H1 (cell line): ENCODE measurements around the gene TIMM10B. TPM values are rescaled to one million over a fixed set of nuclear protein-coding genes. Genes with fewer than 3 reads are reported as not detected.
A peak's percentile ranks its signal among the peaks of the same experiment; 100 is the strongest.

Source experiments
- CTCF ChIA-PET: fragments of 300-600 bp; sonication (Branson Sonifier 250); formaldehyde crosslinking; loops from one replicate; lab custom pipeline; 2021; ENCODE audit not compliant: partially characterized antibody; lab: Charles Lee
- POLR2A ChIA-PET: fragments of 300-600 bp; sonication (Branson Sonifier 250); formaldehyde crosslinking; loops from one replicate; lab custom pipeline; 2021; ENCODE audit warnings: inconsistent platforms; ENCODE audit not compliant: partially characterized antibody; lab: Charles Lee
- DNase-seq, 2 experiments: peaks; one replicate each; pipeline versions ENCODE4 v3.0.0 to v3.0.0-alpha.2; 2010 to 2022; ENCODE audit warnings: low spot score in 2 of 2, low read depth in 1 of 2, mixed read lengths in 1 of 2
- FAIRE-seq: peaks from 2 replicates; lab custom pipeline; 2011; peaks lifted over from hg19 to GRCh38; lab: Jason Lieb, UNC
- H2AFZ ChIP-seq: 2 replicates; pipeline ENCODE4 v1.8.1; 2012; ENCODE audit warnings: low read length, inconsistent platforms
- H2AK5ac ChIP-seq: 2 replicates; pipeline ENCODE4 v1.6.1; 2013; ENCODE audit warnings: low read depth, low read length
- H2BK120ac ChIP-seq: replicated peaks from 2 replicates; pipeline ENCODE3; 2013; ENCODE audit warnings: low read depth, low read length, inconsistent platforms
- H2BK12ac ChIP-seq: 2 replicates; pipeline ENCODE4 v1.6.1; 2013; ENCODE audit warnings: low read depth, low read length
- H2BK15ac ChIP-seq: 2 replicates; pipeline ENCODE4 v1.6.1; 2013; ENCODE audit warnings: low read length
- H2BK20ac ChIP-seq: 2 replicates; pipeline ENCODE4 v1.6.1; 2013; ENCODE audit warnings: low read length
- H2BK5ac ChIP-seq: 2 replicates; pipeline ENCODE4 v1.6.1; 2013; ENCODE audit warnings: low read depth, low read length
- H3K14ac ChIP-seq: 2 replicates; pipeline ENCODE4 v1.6.1; 2013; ENCODE audit warnings: inconsistent platforms; ENCODE audit not compliant: insufficient read length
- H3K18ac ChIP-seq: 2 replicates; pipeline ENCODE4 v1.6.1; 2013; ENCODE audit warnings: low read length; ENCODE audit errors: extremely low read depth
- H3K23ac ChIP-seq: 2 replicates; pipeline ENCODE4 v1.6.1; 2013; ENCODE audit warnings: inconsistent platforms; ENCODE audit not compliant: insufficient read length
- H3K23me2 ChIP-seq: 2 replicates; pipeline ENCODE4 v1.6.1; 2013; ENCODE audit warnings: low read depth, low read length
- H3K27ac ChIP-seq: 2 replicates; pipeline ENCODE4 v1.6.1; 2011; ENCODE audit warnings: low read depth, low read length, inconsistent platforms
- H3K27me3 ChIP-seq, 4 experiments: replicated peaks in 1 of 4; 1 replicate in 1 of 4; 2 replicates in 3 of 4; pipeline versions ENCODE4 v1.6.1 to v1.8.1; 2011 to 2013; ENCODE audit warnings: low read length in 3 of 4, mild to moderate bottlenecking in 3 of 4, inconsistent platforms in 2 of 4, mixed read lengths in 2 of 4, moderate library complexity in 1 of 4; ENCODE audit not compliant: control insufficient read depth in 3 of 4, insufficient read depth in 3 of 4; ENCODE audit errors: extremely low read depth in 1 of 4
- H3K36me3 ChIP-seq, 4 experiments: 2 replicates each; pipeline versions ENCODE4 v1.6.1 to v1.8.1; 2011 to 2013; ENCODE audit warnings: mild to moderate bottlenecking in 4 of 4, low read length in 3 of 4, moderate library complexity in 2 of 4, control low read depth in 1 of 4, inconsistent platforms in 1 of 4; ENCODE audit not compliant: insufficient read depth in 4 of 4, control insufficient read depth in 2 of 4
- H3K4ac ChIP-seq: replicated peaks from 2 replicates; pipeline ENCODE3; 2013; ENCODE audit warnings: low read length, low read depth, mixed read lengths, inconsistent platforms; ENCODE audit not compliant: insufficient read length
- H3K4me1 ChIP-seq, 4 experiments: replicated peaks in 1 of 4; 1 replicate in 1 of 4; 2 replicates in 3 of 4; pipeline versions ENCODE4 v1.6.1 to v1.8.1; 2011 to 2013; ENCODE audit warnings: low read length in 3 of 4, inconsistent platforms in 2 of 4, mixed read lengths in 1 of 4; ENCODE audit not compliant: insufficient read depth in 4 of 4, control insufficient read depth in 3 of 4
- H3K4me2 ChIP-seq, 2 experiments: 2 replicates each; pipeline versions ENCODE4 v1.6.1 to v1.8.1; 2011 to 2013; ENCODE audit warnings: low read depth in 2 of 2, low read length in 2 of 2, control low read depth in 1 of 2, inconsistent platforms in 1 of 2, mild to moderate bottlenecking in 1 of 2; ENCODE audit not compliant: insufficient read depth in 1 of 2
- H3K4me3 ChIP-seq, 4 experiments: fragments of 200-600, 300-600 bp in 1 of 4; sonication (generic), shearing (Covaris generic), sonication (Bioruptor Twin) in 1 of 4; 2 replicates each; pipeline versions ENCODE4 v1.5.1 to v1.8.1; 2011 to 2016; ENCODE audit warnings: low read length in 4 of 4, low read depth in 3 of 4, control low read depth in 2 of 4, inconsistent platforms in 2 of 4, mild to moderate bottlenecking in 2 of 4, mixed read lengths in 1 of 4, moderate library complexity in 1 of 4; ENCODE audit not compliant: insufficient read depth in 2 of 4; ENCODE audit errors: extremely low read depth in 1 of 4
- H3K56ac ChIP-seq: replicated peaks from 2 replicates; pipeline ENCODE3; 2013; ENCODE audit warnings: low read depth, mild to moderate bottlenecking, mixed read lengths, low read length, inconsistent platforms; ENCODE audit not compliant: insufficient read length
- H3K79me1 ChIP-seq: 2 replicates; pipeline ENCODE4 v1.6.1; 2013; ENCODE audit warnings: low read depth, low read length, control low read depth
- H3K79me2 ChIP-seq, 2 experiments: 2 replicates each; pipeline versions ENCODE4 v1.6.1 to v1.8.1; 2012 to 2013; ENCODE audit warnings: low read length in 2 of 2, mild to moderate bottlenecking in 2 of 2, inconsistent platforms in 1 of 2; ENCODE audit not compliant: insufficient read depth in 2 of 2, control insufficient read depth in 1 of 2
- H3K9ac ChIP-seq, 4 experiments: replicated peaks in 1 of 4; 1 replicate in 1 of 4; 2 replicates in 3 of 4; pipeline versions ENCODE4 v1.6.1 to v1.8.1; 2011 to 2013; ENCODE audit warnings: low read depth in 3 of 4, low read length in 3 of 4, control low read depth in 2 of 4, mild to moderate bottlenecking in 2 of 4, moderate library complexity in 2 of 4, inconsistent platforms in 1 of 4; ENCODE audit errors: extremely low read depth in 1 of 4
- H3K9me3 ChIP-seq, 2 experiments: 2 replicates each; pipeline versions ENCODE4 v1.6.1 to v1.8.1; 2012 to 2013; ENCODE audit warnings: mild to moderate bottlenecking in 2 of 2, moderate library complexity in 2 of 2, control low read depth in 1 of 2, inconsistent platforms in 1 of 2, low read depth in 1 of 2, low read length in 1 of 2, mixed read lengths in 1 of 2; ENCODE audit not compliant: insufficient read depth in 2 of 2
- H4K20me1 ChIP-seq, 2 experiments: replicated peaks in 1 of 2; 2 replicates each; pipeline versions ENCODE3 to v1.8.1; 2011 to 2013; ENCODE audit warnings: inconsistent platforms in 2 of 2, low read length in 2 of 2, mild to moderate bottlenecking in 1 of 2; ENCODE audit not compliant: insufficient read depth in 2 of 2, control insufficient read depth in 1 of 2
- H4K5ac ChIP-seq: 2 replicates; pipeline ENCODE4 v1.6.1; 2013; ENCODE audit warnings: low read length, low read depth, mixed read lengths, inconsistent platforms; ENCODE audit not compliant: insufficient read length
- H4K8ac ChIP-seq: 2 replicates; pipeline ENCODE4 v1.8.0; 2013; ENCODE audit warnings: mild to moderate bottlenecking, moderate library complexity, low read length, inconsistent platforms; ENCODE audit not compliant: insufficient read depth; ENCODE audit errors: extremely low read depth
- H4K91ac ChIP-seq: replicated peaks from 2 replicates; pipeline ENCODE3; 2013; ENCODE audit warnings: low read length, mixed read lengths, inconsistent platforms; ENCODE audit not compliant: insufficient read length
- EZH2 ChIP-seq: fragments of 200-600 bp; sonication (generic); IDR thresholded peaks from 2 replicates; pipeline ENCODE4 v1.7.1; 2012; ENCODE audit warnings: low read depth, mild to moderate bottlenecking, moderate library complexity, low read length, inconsistent platforms; ENCODE audit not compliant: severe bottlenecking
- WGBS, 2 experiments: shearing (Covaris generic) in 1 of 2; methylation state at CpG; one replicate each; pipeline versions ENCODE4 v1.1.6 to v1.1.7; 2013 to 2015; ENCODE audit warnings: low lambda C conversion rate in 2 of 2, mixed read lengths in 2 of 2, inconsistent platforms in 1 of 2, low coverage in 1 of 2, missing lambda C conversion rate in 1 of 2; ENCODE audit not compliant: insufficient replicate concordance in 2 of 2, insufficient coverage in 1 of 2, insufficient read length in 1 of 2; ENCODE audit errors: extremely low coverage in 1 of 2, missing lambda C conversion rate in 1 of 2; 5-methylcytosine and 5-hydroxymethylcytosine counted together
- polyA plus RNA-seq, 7 experiments: library from polyadenylated mRNA; depleted of rRNA in 3 of 7; stranded (reverse) in 5 of 7; unstranded in 2 of 7; fragments of >200 nt in 5 of 7; fragments of 200-250 nt in 2 of 7; gene quantifications; 1 replicate in 5 of 7; 2 replicates in 1 of 7; 4 replicates in 1 of 7; pipeline versions ENCODE4 v1.2.1 to v1.2.3, GENCODE V29; 2011 to 2013; ENCODE audit warnings: missing spikeins in 2 of 7, mixed read lengths in 2 of 7
- total RNA-seq: library from RNA; stranded (reverse); fragmentation: NEBNext Ultra II Directional; extraction: Animal tissue kit (Norgen Biotek cat#: 25700); gene quantifications from 2 replicates; pipeline ENCODE4 v1.2.1, GENCODE V29; 2021

The TIMM10B gene
- total and polyA plus RNA-seq, 2 of the 8 experiments (the other 6 are each of a cell fraction or from before 2014, with no cell fraction given), result 38.2 to 47.8 TPM

- POLR2A ChIA-PET, result interaction anchor here (0.5 to 4.6 kb wide), 2 partner anchors 16 to 59 kb away, joined by 3 to 12 read pairs; partner anchors contain the start of gene TRIM3
- Histone ChIP-seq H2AK5ac (no peak overlapping the region), H3K56ac (no peak overlapping the region), H3K36me3 (peaks cover 0 to 12% (median 3%) of the 10 kb centered on the region in 4 experiments; a peak in 2 of 8 replicates), H3K23me2 (no peaks in the 10 kb centered on the region; the same call in 1 of the 2 replicates), H2BK20ac (no peak overlapping the region), H4K91ac (no peak overlapping the region), H3K79me2 (no peaks in the 10 kb centered on the region), H2BK15ac (no peak overlapping the region), H3K4me2 (no peak overlapping the region), H4K8ac (peak overlapping the region; percentile 3; the same call in 1 of the 2 replicates), H2BK5ac (no peak overlapping the region), H2BK12ac (no peak overlapping the region), H2AFZ (no peak overlapping the region), H3K27ac (no peak overlapping the region), H3K4me1 (no peaks in the 10 kb centered on the region), H3K79me1 (no peaks in the 10 kb centered on the region; the same call in 1 of the 2 replicates), H3K9ac (no peak overlapping the region), H3K4ac (no peak overlapping the region), H3K9me3 (no peaks in the 10 kb centered on the region), H4K20me1 (no peaks in the 10 kb centered on the region), H3K23ac (no peak overlapping the region), H2BK120ac (no peak overlapping the region), H3K14ac (no peak overlapping the region), H3K4me3 (no peak overlapping the region), H3K18ac (no peak overlapping the region), H3K27me3 (no peaks in the 10 kb centered on the region), H4K5ac (no peak overlapping the region)
- CTCF ChIA-PET, result interaction anchor here (0.7 to 11.0 kb wide), 4 partner anchors 9 to 79 kb away, joined by 3 to 179 read pairs (median 8); partner anchors contain the start of gene HPX
- no peak for FAIRE-seq
- no peak for DNase-seq
- WGBS, 2 experiments, result 92% methylated on average over 25 of the region's 26 CpGs; no CpG with 5 or more reads in 1 of the 2 experiments
- no peak for TF ChIP-seq EZH2
Observed at GRCh38 chr11:6457581-6458320, 23.6 kb upstream of the TIMM10B start.
